Suprapubic skin (tissue), 4 donors: ENCODE data around the gene MED12L. TPM values are rescaled to one million over a fixed set of nuclear protein-coding genes. Genes with fewer than 3 reads are reported as not detected.

Experiments used
- DNase-seq, 2 donors: peaks; one replicate each; pipeline ENCODE4 v3.0.0-alpha.2; 2019; ENCODE audit warnings: low spot score in 2 of 2
- H3K27ac ChIP-seq: fragments of 200-600 bp; sonication (generic); one replicate; pipeline ENCODE4 v1.5.1; 2019
- H3K27me3 ChIP-seq: fragments of 200-600 bp; sonication (generic); one replicate; pipeline ENCODE4 v1.5.1; 2019
- H3K36me3 ChIP-seq: fragments of 200-600 bp; sonication (generic); one replicate; pipeline ENCODE4 v1.5.1; 2019
- H3K4me1 ChIP-seq: fragments of 200-600 bp; sonication (generic); one replicate; pipeline ENCODE4 v1.5.1; 2019
- H3K4me3 ChIP-seq: fragments of 200-600 bp; sonication (generic); one replicate; pipeline ENCODE4 v1.5.1; 2019; ENCODE audit warnings: mild to moderate bottlenecking
- H3K9me3 ChIP-seq: fragments of 200-600 bp; sonication (generic); one replicate; pipeline ENCODE4 v1.5.1; 2019
- CTCF ChIP-seq, 2 donors: fragments of 200-600 bp in 1 of 2; fragments of 450-650 bp in 1 of 2; sonication (generic) in 1 of 2; IDR thresholded peaks; one replicate each; pipeline ENCODE4 v1.5.1; 2016 to 2019; ENCODE audit warnings: antibody characterized with exemption in 2 of 2, mild to moderate bottlenecking in 1 of 2, moderate library complexity in 1 of 2
- EP300 ChIP-seq: sonication (generic); formaldehyde crosslinking; IDR thresholded peaks from one replicate; pipeline ENCODE4 v1.6.1; 2017; ENCODE audit warnings: antibody characterized with exemption
- POLR2A ChIP-seq, 2 donors: fragments of 450-650 bp; IDR thresholded peaks; one replicate each; pipeline ENCODE4 v1.6.1; 2017; ENCODE audit warnings: antibody characterized with exemption in 2 of 2, mild to moderate bottlenecking in 2 of 2, moderate library complexity in 2 of 2
- POLR2AphosphoS5 ChIP-seq, 3 donors: sonication (generic); formaldehyde crosslinking; IDR thresholded peaks; one replicate each; pipeline ENCODE4 v1.6.1; 2017; ENCODE audit warnings: antibody characterized with exemption in 3 of 3
- WGBS: methylation state at CpG from one replicate; pipeline ENCODE4 v1.1.5; 2018; 5-methylcytosine and 5-hydroxymethylcytosine counted together
- total RNA-seq, 4 donors: library from RNA; depleted of rRNA; stranded (reverse); fragments of >200 nt; gene quantifications; one replicate each; pipeline ENCODE4 v1.1.0, GENCODE V29; 2016

MED12L gene
- total RNA-seq, 4 donors from 2014 or later = 0.08 to 0.80 (median 0.22) TPM

GRCh38 chr3:151256749-151257148 lies 171.3 kb downstream of the MED12L start:
- 84% methylated on average over 1 of the region's 1 CpG for WGBS
- Histone ChIP-seq H3K27ac (no peak overlapping the region), H3K4me3 (no peak overlapping the region), H3K27me3 (no peaks in the 10 kb centered on the region), H3K9me3 (no peaks in the 10 kb centered on the region), H3K4me1 (no peaks in the 10 kb centered on the region), H3K36me3 (no peaks in the 10 kb centered on the region)
- TF ChIP-seq POLR2A (IDR thresholded peaks at IDR 0.05) = no peak
- no peak for TF ChIP-seq EP300
- no peak for TF ChIP-seq CTCF (IDR thresholded peaks at IDR 0.05)
- DNase-seq = no peak

- no peak for DNase-seq
- no peaks in the 10 kb centered on the region for H3K27me3 ChIP-seq
- TF ChIP-seq EP300 = peak; percentile 36
- TF ChIP-seq POLR2A (IDR thresholded peaks at IDR 0.05) = no peak
- H3K27ac ChIP-seq = no peak overlapping the region
- WGBS = 77% methylated on average over 3 of the region's 3 CpGs
- H3K4me3 ChIP-seq = no peak overlapping the region
- no peaks in the 10 kb centered on the region for H3K4me1 ChIP-seq
- no peaks in the 10 kb centered on the region for H3K9me3 ChIP-seq
- no peaks in the 10 kb centered on the region for H3K36me3 ChIP-seq
Measured at GRCh38 chr3:151259664-151260063, 174.2 kb downstream of the MED12L start.

GRCh38 chr3:151262871-151263525 lies 177.5 kb downstream of the MED12L start:
- no peak for TF ChIP-seq EP300
- TF ChIP-seq POLR2AphosphoS5 (IDR thresholded peaks at IDR 0.05) = no peak
- TF ChIP-seq POLR2A (IDR thresholded peaks at IDR 0.05) = no peak
- 68% methylated on average over 8 of the region's 8 CpGs for WGBS
- Histone ChIP-seq H3K27me3 (no peaks in the 10 kb centered on the region), H3K4me3 (no peak overlapping the region), H3K36me3 (no peaks in the 10 kb centered on the region), H3K9me3 (no peaks in the 10 kb centered on the region), H3K27ac (no peak overlapping the region), H3K4me1 (peaks cover 3% of the 10 kb centered on the region)
- DNase-seq = no peak

GRCh38 chr3:151264605-151265004 lies 179.1 kb downstream of the MED12L start:
- no peak for DNase-seq
- 100% methylated on average over 1 of the region's 1 CpG for WGBS
- Histone ChIP-seq H3K27ac (peak overlapping the region; percentile 18), H3K4me1 (peaks cover 3% of the 10 kb centered on the region), H3K36me3 (no peaks in the 10 kb centered on the region), H3K27me3 (no peaks in the 10 kb centered on the region), H3K9me3 (no peaks in the 10 kb centered on the region), H3K4me3 (no peak overlapping the region)
- TF ChIP-seq CTCF (IDR thresholded peaks at IDR 0.05) = no peak
- no peak for TF ChIP-seq POLR2AphosphoS5 (IDR thresholded peaks at IDR 0.05)
- TF ChIP-seq POLR2A (IDR thresholded peaks at IDR 0.05) = no peak
- no peak for TF ChIP-seq EP300

- WGBS = 91% methylated on average over 5 of the region's 5 CpGs
- peak overlapping the region; percentile 18 for H3K27ac ChIP-seq
- TF ChIP-seq POLR2AphosphoS5 (IDR thresholded peaks at IDR 0.05) = no peak
- no peak for TF ChIP-seq POLR2A (IDR thresholded peaks at IDR 0.05)
- no peak for DNase-seq
- H3K9me3 ChIP-seq = no peaks in the 10 kb centered on the region
- H3K27me3 ChIP-seq = no peaks in the 10 kb centered on the region
- no peaks in the 10 kb centered on the region for H3K36me3 ChIP-seq
- H3K4me1 ChIP-seq = peaks cover 3% of the 10 kb centered on the region
- no peak overlapping the region for H3K4me3 ChIP-seq
Measured at GRCh38 chr3:151265166-151265565, 179.7 kb downstream of the MED12L start.

- H3K9me3 ChIP-seq = no peaks in the 10 kb centered on the region
- no peak overlapping the region for H3K4me3 ChIP-seq
- H3K27ac ChIP-seq = peak overlapping the region; percentile 1
- WGBS = 50% methylated on average over 5 of the region's 5 CpGs
- no peak for DNase-seq
- H3K4me1 ChIP-seq = peaks cover 3% of the 10 kb centered on the region
- H3K27me3 ChIP-seq = no peaks in the 10 kb centered on the region
- no peaks in the 10 kb centered on the region for H3K36me3 ChIP-seq
- no peak for TF ChIP-seq EP300
Measured at GRCh38 chr3:151265866-151266265, 180.4 kb downstream of the MED12L start.

GRCh38 chr3:151267066-151267465 lies 181.6 kb downstream of the MED12L start:
- no peak overlapping the region for H3K27ac ChIP-seq
- no peak for DNase-seq
- H3K36me3 ChIP-seq = no peaks in the 10 kb centered on the region
- TF ChIP-seq CTCF (IDR thresholded peaks at IDR 0.05) (no peak), POLR2A (IDR thresholded peaks at IDR 0.05) (no peak), POLR2AphosphoS5 (IDR thresholded peaks at IDR 0.05) (no peak), EP300 (no peak)
- no peaks in the 10 kb centered on the region for H3K9me3 ChIP-seq
- H3K27me3 ChIP-seq = no peaks in the 10 kb centered on the region
- 95% methylated on average over 1 of the region's 1 CpG for WGBS
- peaks cover 3% of the 10 kb centered on the region for H3K4me1 ChIP-seq
- no peak overlapping the region for H3K4me3 ChIP-seq
